H9 (cell line): Measurements from ENCODE around the gene ITGA4. TPM values are rescaled to one million over a fixed set of nuclear protein-coding genes. Genes with fewer than 3 reads are reported as not detected.

Source experiments
- DNase-seq: peaks from one replicate; pipeline ENCODE4 v3.0.0-alpha.2; 2017
- H2AFZ ChIP-seq: one replicate; pipeline ENCODE4 v1.6.1; 2013; ENCODE audit warnings: mild to moderate bottlenecking, low read length, control low read depth, moderate library complexity
- H2AK5ac ChIP-seq: 2 replicates; pipeline ENCODE4 v1.6.1; 2013; ENCODE audit warnings: low read length, control low read depth, mixed read lengths; ENCODE audit not compliant: insufficient read length
- H2BK120ac ChIP-seq: one replicate; pipeline ENCODE4 v1.6.1; 2013; ENCODE audit warnings: low read depth, mild to moderate bottlenecking, low read length, control low read depth, inconsistent platforms; ENCODE audit not compliant: poor library complexity, severe bottlenecking
- H2BK12ac ChIP-seq: 2 replicates; pipeline ENCODE4 v1.6.1; 2013; ENCODE audit warnings: low read length, control low read depth, mixed read lengths, low read depth; ENCODE audit not compliant: insufficient read length
- H2BK15ac ChIP-seq: 2 replicates; pipeline ENCODE4 v1.6.1; 2013; ENCODE audit warnings: low read depth, low read length, control low read depth
- H2BK20ac ChIP-seq: one replicate; pipeline ENCODE4 v1.6.1; 2013; ENCODE audit warnings: low read depth, mild to moderate bottlenecking, low read length, control low read depth, inconsistent platforms; ENCODE audit not compliant: poor library complexity, severe bottlenecking
- H2BK5ac ChIP-seq: 2 replicates; pipeline ENCODE4 v1.6.1; 2013; ENCODE audit warnings: low read length, control low read depth, mixed read lengths; ENCODE audit not compliant: insufficient read length
- H3K14ac ChIP-seq: 2 replicates; pipeline ENCODE4 v1.6.1; 2013; ENCODE audit warnings: low read length, control low read depth; ENCODE audit not compliant: insufficient read depth
- H3K18ac ChIP-seq: 2 replicates; pipeline ENCODE4 v1.6.1; 2013; ENCODE audit warnings: low read depth, mild to moderate bottlenecking, mixed read lengths, low read length, control low read depth; ENCODE audit not compliant: insufficient read length
- H3K23ac ChIP-seq: 2 replicates; pipeline ENCODE4 v1.6.1; 2013; ENCODE audit warnings: low read length, control low read depth, mixed read lengths, low read depth; ENCODE audit not compliant: insufficient read length
- H3K23me2 ChIP-seq: 2 replicates; pipeline ENCODE4 v1.6.1; 2013; ENCODE audit warnings: low read depth, mild to moderate bottlenecking, mixed read lengths, low read length, control low read depth; ENCODE audit not compliant: insufficient read length, poor library complexity, severe bottlenecking
- H3K27ac ChIP-seq: 2 replicates; pipeline ENCODE4 v1.5.1; 2013; ENCODE audit warnings: low read length, control low read depth, mixed read lengths, low read depth; ENCODE audit not compliant: insufficient read length
- H3K27me3 ChIP-seq: 2 replicates; pipeline ENCODE4 v1.6.1; 2013; ENCODE audit warnings: low read length, control low read depth, inconsistent platforms; ENCODE audit not compliant: insufficient read depth
- H3K4ac ChIP-seq: 2 replicates; pipeline ENCODE4 v1.6.1; 2013; ENCODE audit warnings: low read depth, mild to moderate bottlenecking, control low read depth, inconsistent platforms, low read length, moderate library complexity
- H3K4me1 ChIP-seq: 2 replicates; pipeline ENCODE4 v1.6.1; 2013; ENCODE audit warnings: low read length, control low read depth, inconsistent platforms; ENCODE audit not compliant: insufficient read depth
- H3K4me2 ChIP-seq: 2 replicates; pipeline ENCODE4 v1.6.1; 2013; ENCODE audit warnings: low read length, control low read depth, mixed read lengths; ENCODE audit not compliant: insufficient read length, insufficient read depth
- H3K56ac ChIP-seq: 2 replicates; pipeline ENCODE4 v1.6.1; 2013; ENCODE audit warnings: low read depth, mild to moderate bottlenecking, mixed read lengths, low read length, control low read depth; ENCODE audit not compliant: insufficient read length
- H3K79me1 ChIP-seq: 2 replicates; pipeline ENCODE4 v1.6.1; 2013; ENCODE audit warnings: low read depth, mild to moderate bottlenecking, moderate library complexity, low read length, control low read depth, inconsistent platforms; ENCODE audit not compliant: insufficient read depth, poor library complexity, severe bottlenecking
- H3K79me2 ChIP-seq: 2 replicates; pipeline ENCODE4 v1.6.1; 2013; ENCODE audit warnings: low read length, control low read depth, inconsistent platforms; ENCODE audit not compliant: insufficient read depth
- H3K9ac ChIP-seq: 2 replicates; pipeline ENCODE4 v1.6.1; 2013; ENCODE audit warnings: low read length, control low read depth, mixed read lengths; ENCODE audit not compliant: insufficient read length; ENCODE audit errors: extremely low read depth
- H3K9me3 ChIP-seq: one replicate; pipeline ENCODE4 v1.6.1; 2013; ENCODE audit warnings: low read depth, low read length, inconsistent platforms; ENCODE audit not compliant: control insufficient read depth
- H3T11ph ChIP-seq: one replicate; pipeline ENCODE4 v1.6.1; 2013; ENCODE audit warnings: mild to moderate bottlenecking, low read length, control low read depth, inconsistent platforms
- H4K20me1 ChIP-seq: one replicate; pipeline ENCODE4 v1.6.1; 2013; ENCODE audit not compliant: control insufficient read depth, insufficient read length, insufficient read depth
- H4K5ac ChIP-seq: 2 replicates; pipeline ENCODE4 v1.6.1; 2013; ENCODE audit warnings: low read depth, mild to moderate bottlenecking, mixed read lengths, low read length, control low read depth; ENCODE audit not compliant: insufficient read length
- H4K8ac ChIP-seq: replicated peaks from 2 replicates; pipeline ENCODE4 v1.6.1; 2013; ENCODE audit warnings: low read length, control low read depth, mixed read lengths, low read depth; ENCODE audit not compliant: insufficient read length
- H4K91ac ChIP-seq: 2 replicates; pipeline ENCODE4 v1.6.1; 2013; ENCODE audit warnings: low read depth, mild to moderate bottlenecking, moderate library complexity, mixed read lengths, low read length, control low read depth; ENCODE audit not compliant: insufficient read length
- H3K27ac Mint-ChIP-seq, 3 experiments: 2 replicates in 2 of 3; 3 replicates in 1 of 3; pipeline ENCODE4 v1.8.0; 2020 to 2021; ENCODE audit warnings: mixed read lengths in 3 of 3, mild to moderate bottlenecking in 1 of 3, moderate library complexity in 1 of 3
- H3K27me3 Mint-ChIP-seq: 2 replicates; pipeline ENCODE4 v1.8.0; 2021; ENCODE audit warnings: low read depth, mild to moderate bottlenecking, moderate library complexity, mixed read lengths
- H3K36me3 Mint-ChIP-seq, 3 experiments: 2 replicates in 2 of 3; 3 replicates in 1 of 3; pipeline ENCODE4 v1.8.0; 2020 to 2021; ENCODE audit warnings: low read depth in 3 of 3, mixed read lengths in 3 of 3; ENCODE audit not compliant: insufficient read depth in 1 of 3
- H3K4me1 Mint-ChIP-seq, 2 experiments: 2 replicates each; pipeline ENCODE4 v1.8.0; 2020; ENCODE audit warnings: mixed read lengths in 2 of 2
- H3K4me3 Mint-ChIP-seq, 2 experiments: 2 replicates in 1 of 2; 3 replicates in 1 of 2; pipeline ENCODE4 v1.8.0; 2020 to 2021; ENCODE audit warnings: mild to moderate bottlenecking in 2 of 2, mixed read lengths in 2 of 2, moderate library complexity in 1 of 2
- H3K9me3 Mint-ChIP-seq, 2 experiments: 2 replicates in 1 of 2; 3 replicates in 1 of 2; pipeline ENCODE4 v1.8.0; 2020; ENCODE audit warnings: mild to moderate bottlenecking in 2 of 2, mixed read lengths in 2 of 2, moderate library complexity in 1 of 2
- CTCF ChIP-seq: fragments of 200-600 bp; sonication (generic); conservative IDR thresholded peaks from 3 replicates; pipeline ENCODE4 v1.8.0; 2021; ENCODE audit warnings: antibody characterized with exemption, mild to moderate bottlenecking
- WGBS: extraction: QIAGEN DNeasy Blood & Tissue Kit; methylation state at CpG from one replicate; pipeline ENCODE4 v1.1.7; 2013; ENCODE audit warnings: missing lambda C conversion rate, low lambda C conversion rate, mixed read lengths; ENCODE audit not compliant: insufficient read length; ENCODE audit errors: extremely low coverage; 5-methylcytosine and 5-hydroxymethylcytosine counted together
- total RNA-seq: library from RNA; stranded (reverse); gene quantifications from 2 replicates; pipeline ENCODE4 v1.2.1, GENCODE V29; 2021

The ITGA4 gene
- total RNA-seq, 1 experiment from 2014 or later: 1.3 TPM

- no peak overlapping the region for H3T11ph ChIP-seq
- no peak overlapping the region for H3K27ac Mint-ChIP-seq
- H3K27me3 ChIP-seq: no peaks in the 10 kb centered on the region
- no peak overlapping the region for H3K9ac ChIP-seq
- no peak overlapping the region for H3K4me2 ChIP-seq
- H3K4me1 Mint-ChIP-seq: peaks cover 4% of the 10 kb centered on the region in 2 experiments; a peak in 3 of 4 replicates
- H3K79me1 ChIP-seq: no peaks in the 10 kb centered on the region
- H3K9me3 Mint-ChIP-seq: no peaks in the 10 kb centered on the region
- H3K4me1 ChIP-seq: no peaks in the 10 kb centered on the region
- H3K27me3 Mint-ChIP-seq: peaks cover 11% of the 10 kb centered on the region
- H4K5ac ChIP-seq: no peak overlapping the region
- H2AK5ac ChIP-seq: no peak overlapping the region
- no peak overlapping the region for H2BK5ac ChIP-seq
- no peak for DNase-seq
- no peak overlapping the region for H2BK120ac ChIP-seq
- H4K91ac ChIP-seq: no peak overlapping the region
- H3K36me3 Mint-ChIP-seq: no peaks in the 10 kb centered on the region
- H3K23me2 ChIP-seq: peaks cover 2% of the 10 kb centered on the region
- H4K8ac ChIP-seq: no peak overlapping the region
- no peak overlapping the region for H3K56ac ChIP-seq
- no peak overlapping the region for H3K14ac ChIP-seq
- WGBS: no CpG with 5 or more reads among the region's 5 CpGs
- H2BK15ac ChIP-seq: no peak overlapping the region
- no peak overlapping the region for H3K4ac ChIP-seq
- TF ChIP-seq CTCF: no peak
- H2AFZ ChIP-seq: no peak overlapping the region
- H3K18ac ChIP-seq: no peak overlapping the region
- no peak overlapping the region for H3K4me3 Mint-ChIP-seq
- no peak overlapping the region for H2BK12ac ChIP-seq
- no peaks in the 10 kb centered on the region for H3K9me3 ChIP-seq
- H2BK20ac ChIP-seq: no peak overlapping the region
- H3K27ac ChIP-seq: no peak overlapping the region
- no peak overlapping the region for H3K23ac ChIP-seq
- no peaks in the 10 kb centered on the region for H4K20me1 ChIP-seq
- H3K79me2 ChIP-seq: no peaks in the 10 kb centered on the region
These were observed 119.2 kb downstream of the ITGA4 start for GRCh38 chr2:181576431-181576830.
